ENCODE results near the gene MDN1. TPM values are rescaled to one million over a fixed set of nuclear protein-coding genes. Genes with fewer than 3 reads are reported as not detected.
"Not testable (repeated sequence)": the region's sequence is repeated elsewhere in the genome, so short reads cannot be mapped to it uniquely, and the experiment has no call there.

MDN1 gene
- total RNA-seq, 2 donors from 2014 or later = 85.4 to 145 TPM

DNA sequence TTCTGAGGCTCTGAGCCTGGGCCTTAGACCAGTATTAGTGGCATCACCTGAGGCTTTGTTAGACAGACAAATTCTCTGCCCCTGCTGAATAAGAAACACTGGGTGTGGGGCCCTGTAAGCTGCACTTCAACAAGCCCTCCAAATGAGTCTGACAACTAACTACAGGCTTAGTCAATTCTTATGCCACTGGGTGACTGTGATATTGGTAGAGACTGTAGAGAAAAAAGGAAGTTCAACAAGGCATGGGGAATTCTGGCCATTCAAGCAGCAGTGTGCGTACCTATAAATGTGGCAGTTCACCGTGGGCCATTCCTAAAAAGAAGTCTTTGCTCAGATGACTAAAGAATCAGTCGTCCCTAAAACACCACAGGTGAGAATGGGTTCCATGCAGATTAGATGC is 82.7 kb downstream of the MDN1 start:
- Histone ChIP-seq H3K36me3 (ENCODE audit: control insufficient read depth, insufficient read depth, low read length) (peaks cover 92% of the 10 kb centered on the region), H3K27me3 (ENCODE audit: control insufficient read depth, insufficient read depth, low read length, poor library complexity, severe bottlenecking) (no peaks in the 10 kb centered on the region), H3K27ac (ENCODE audit: low read depth, low read length) (no peak overlapping the region), H3K9me3 (ENCODE audit: control insufficient read depth, low read length) (no peaks in the 10 kb centered on the region), H3K4me3 (ENCODE audit: low read length) (no peak overlapping the region), H3K9ac (ENCODE audit: extremely low read depth, low read length, poor library complexity, severe bottlenecking) (no peak overlapping the region), H3K4me1 (ENCODE audit: control insufficient read depth, insufficient read depth, low read length) (no peaks in the 10 kb centered on the region)
- Mint-ChIP-seq H3K27me3 (ENCODE audit: insufficient read depth) (no peaks in the 10 kb centered on the region), H3K36me3 (ENCODE audit: low read depth) (peaks cover 70% of the 10 kb centered on the region), H3K4me1 (peaks cover 4% of the 10 kb centered on the region), H3K9me3 (peaks cover 1% of the 10 kb centered on the region), H3K27ac (no peak overlapping the region), H3K4me3 (no peak overlapping the region)
- DNase-seq = no peak
- WGBS, 2 experiments (ENCODE audit: insufficient coverage in 1 of 2, insufficient read length in 1 of 2) = 97 to 100% methylated on average over 2 to 3 of the region's 3 CpGs
- TF ChIP-seq, protein P1, sequence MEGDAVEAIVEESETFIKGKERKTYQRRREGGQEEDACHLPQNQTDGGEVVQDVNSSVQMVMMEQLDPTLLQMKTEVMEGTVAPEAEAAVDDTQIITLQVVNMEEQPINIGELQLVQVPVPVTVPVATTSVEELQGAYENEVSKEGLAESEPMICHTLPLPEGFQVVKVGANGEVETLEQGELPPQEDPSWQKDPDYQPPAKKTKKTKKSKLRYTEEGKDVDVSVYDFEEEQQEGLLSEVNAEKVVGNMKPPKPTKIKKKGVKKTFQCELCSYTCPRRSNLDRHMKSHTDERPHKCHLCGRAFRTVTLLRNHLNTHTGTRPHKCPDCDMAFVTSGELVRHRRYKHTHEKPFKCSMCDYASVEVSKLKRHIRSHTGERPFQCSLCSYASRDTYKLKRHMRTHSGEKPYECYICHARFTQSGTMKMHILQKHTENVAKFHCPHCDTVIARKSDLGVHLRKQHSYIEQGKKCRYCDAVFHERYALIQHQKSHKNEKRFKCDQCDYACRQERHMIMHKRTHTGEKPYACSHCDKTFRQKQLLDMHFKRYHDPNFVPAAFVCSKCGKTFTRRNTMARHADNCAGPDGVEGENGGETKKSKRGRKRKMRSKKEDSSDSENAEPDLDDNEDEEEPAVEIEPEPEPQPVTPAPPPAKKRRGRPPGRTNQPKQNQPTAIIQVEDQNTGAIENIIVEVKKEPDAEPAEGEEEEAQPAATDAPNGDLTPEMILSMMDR (conservative IDR thresholded peaks at IDR 0.05) = no peak

DNA sequence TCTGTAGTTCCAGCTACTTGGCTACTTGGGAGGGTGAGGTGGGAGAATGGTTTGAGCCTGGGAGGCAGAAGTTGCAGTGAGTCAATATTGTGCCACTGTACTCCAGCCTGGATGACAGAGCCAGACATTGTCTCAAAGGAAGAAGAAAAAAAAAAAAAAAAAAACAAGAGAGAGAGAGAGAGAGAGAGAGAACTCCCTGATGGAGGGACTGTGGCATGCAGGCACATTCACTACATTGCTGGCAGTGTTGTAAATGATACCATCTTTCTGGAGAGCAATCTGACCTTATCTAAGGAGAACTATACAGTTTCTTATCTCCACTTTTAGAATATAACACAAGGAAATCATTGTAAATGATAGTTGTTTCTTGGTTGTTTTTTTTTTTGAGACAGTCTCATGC is 85.1 kb downstream of the MDN1 start:
- no peaks in the 10 kb centered on the region for H3K27me3 Mint-ChIP-seq (ENCODE audit: insufficient read depth)
- TF ChIP-seq, protein P1 (conservative IDR thresholded peaks at IDR 0.05) = no peak
- Histone ChIP-seq H3K27me3 (ENCODE audit: control insufficient read depth, insufficient read depth, low read length, poor library complexity, severe bottlenecking) (no peaks in the 10 kb centered on the region), H3K36me3 (ENCODE audit: control insufficient read depth, insufficient read depth, low read length) (peaks cover 91% of the 10 kb centered on the region), H3K27ac (ENCODE audit: low read depth, low read length) (no peak overlapping the region), H3K4me1 (ENCODE audit: control insufficient read depth, insufficient read depth, low read length) (no peaks in the 10 kb centered on the region), H3K9me3 (ENCODE audit: control insufficient read depth, low read length) (no peaks in the 10 kb centered on the region), H3K9ac (ENCODE audit: extremely low read depth, low read length, poor library complexity, severe bottlenecking) (no peak overlapping the region), H3K4me3 (ENCODE audit: low read length) (no peak overlapping the region)
- H3K4me3 Mint-ChIP-seq = no peak overlapping the region
- H3K4me1 Mint-ChIP-seq = peaks cover 4% of the 10 kb centered on the region
- no peak overlapping the region for H3K27ac Mint-ChIP-seq
- no peak for DNase-seq
- peaks cover 74% of the 10 kb centered on the region for H3K36me3 Mint-ChIP-seq (ENCODE audit: low read depth)
- peaks cover 2% of the 10 kb centered on the region for H3K9me3 Mint-ChIP-seq

DNA sequence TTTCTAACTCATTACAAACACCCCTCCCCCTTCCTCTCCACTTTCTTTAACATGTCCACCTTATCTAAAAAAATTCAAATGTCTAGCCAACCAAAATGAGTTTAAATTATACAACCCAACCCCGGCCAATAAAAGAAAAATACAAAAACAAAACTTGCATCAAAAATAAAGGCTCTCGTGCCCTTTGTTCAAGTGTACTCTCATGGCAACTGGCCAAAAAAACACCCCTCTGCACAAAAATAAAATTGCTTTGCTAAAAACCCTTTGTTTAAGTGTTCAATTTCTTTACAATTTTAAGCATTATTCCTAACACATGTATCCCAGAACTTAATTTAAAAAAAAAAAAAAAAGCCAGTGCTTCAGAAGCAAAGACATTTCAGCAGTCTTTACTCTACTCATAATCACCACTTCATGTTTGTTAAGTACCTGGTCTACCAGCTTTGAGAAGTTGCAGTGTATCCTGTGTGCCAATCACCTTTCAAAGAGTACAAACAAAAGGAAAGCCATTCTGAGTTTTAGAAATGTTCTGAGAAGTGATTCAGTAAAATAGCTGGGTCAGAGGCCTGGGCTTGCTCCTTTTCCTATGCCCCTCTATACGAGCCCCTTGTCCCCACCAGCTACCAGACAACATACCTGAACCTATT is 87.5 kb downstream of the MDN1 start:
- Mint-ChIP-seq H3K36me3 (ENCODE audit: low read depth) (peaks cover 74% of the 10 kb centered on the region), H3K4me1 (no peaks in the 10 kb centered on the region), H3K27me3 (ENCODE audit: insufficient read depth) (no peaks in the 10 kb centered on the region), H3K9me3 (peaks cover 2% of the 10 kb centered on the region), H3K4me3 (no peak overlapping the region), H3K27ac (peak overlapping the region; percentile 5)
- Histone ChIP-seq H3K36me3 (ENCODE audit: control insufficient read depth, insufficient read depth, low read length) (peaks cover 95% of the 10 kb centered on the region), H3K4me1 (ENCODE audit: control insufficient read depth, insufficient read depth, low read length) (no peaks in the 10 kb centered on the region), H3K4me3 (ENCODE audit: low read length) (no peak overlapping the region), H3K9me3 (ENCODE audit: control insufficient read depth, low read length) (no peaks in the 10 kb centered on the region), H3K27ac (ENCODE audit: low read depth, low read length) (no peak overlapping the region), H3K9ac (ENCODE audit: extremely low read depth, low read length, poor library complexity, severe bottlenecking) (no peak overlapping the region), H3K27me3 (ENCODE audit: control insufficient read depth, insufficient read depth, low read length, poor library complexity, severe bottlenecking) (no peaks in the 10 kb centered on the region)
- DNase-seq = no peak
- TF ChIP-seq, protein P1 (conservative IDR thresholded peaks at IDR 0.05) = no peak
- WGBS, 2 experiments (ENCODE audit: insufficient coverage in 1 of 2, insufficient read length in 1 of 2) = 95 to 99% methylated on average over 3 of the region's 3 CpGs

DNA sequence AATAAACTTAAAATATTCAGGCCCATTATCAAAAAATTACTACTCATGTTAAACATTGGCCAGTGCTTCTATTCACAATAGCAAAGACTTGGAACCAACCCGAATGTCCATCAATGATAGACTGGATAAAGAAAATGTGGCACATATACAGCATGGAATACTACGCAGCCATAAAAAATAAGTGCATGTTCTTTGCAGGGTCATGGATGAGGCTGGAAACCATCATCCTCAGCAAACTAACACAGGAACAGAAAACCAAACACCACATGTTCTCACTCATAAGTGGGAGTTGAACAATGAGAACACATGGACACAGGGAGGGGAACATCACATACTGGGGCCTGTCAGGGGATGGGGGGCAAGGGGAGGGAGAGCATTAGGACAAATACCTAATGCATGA is 88.3 kb downstream of the MDN1 start:
- H3K9me3 ChIP-seq (ENCODE audit: control insufficient read depth, low read length); H3K4me3 Mint-ChIP-seq; H3K27ac ChIP-seq (ENCODE audit: low read depth, low read length); H3K4me1 ChIP-seq (ENCODE audit: control insufficient read depth, insufficient read depth, low read length); H3K27me3 Mint-ChIP-seq (ENCODE audit: insufficient read depth); H3K9me3 Mint-ChIP-seq; H3K27ac Mint-ChIP-seq; H3K27me3 ChIP-seq (ENCODE audit: control insufficient read depth, insufficient read depth, low read length, poor library complexity, severe bottlenecking); DNase-seq; H3K4me1 Mint-ChIP-seq; H3K4me3 ChIP-seq (ENCODE audit: low read length); H3K9ac ChIP-seq (ENCODE audit: extremely low read depth, low read length, poor library complexity, severe bottlenecking): not testable (repeated sequence)
- peaks cover 76% of the 10 kb centered on the region for H3K36me3 Mint-ChIP-seq (ENCODE audit: low read depth)
- 98 to 100% methylated on average over 2 of the region's 2 CpGs for WGBS, 2 experiments (ENCODE audit: insufficient coverage in 1 of 2, insufficient read length in 1 of 2)
- H3K36me3 ChIP-seq (ENCODE audit: control insufficient read depth, insufficient read depth, low read length) = peaks cover 95% of the 10 kb centered on the region
